Activated CD4-positive, alpha-beta T cell treated with anti-CD3 and anti-CD28 coated beads, Interleukin-2, Interleukin-6, amounts not matched to agents 100 ng/mL and 50 ng/mL, durations not matched to agents 16 hours and 8 hours (primary cell): ENCODE data around the gene HCAR2.
"Not testable (repeated sequence)": the region's sequence is repeated elsewhere in the genome, so short reads cannot be mapped to it uniquely, and the experiment has no call there.

ENCODE experiments used
- DNase-seq: peaks from one replicate; pipeline ENCODE4 v3.0.0-alpha.2; 2020

HCAR2 gene

GRCh38 chr12:122715211-122715610 lies 12.1 kb upstream of the HCAR2 start:
- DNase-seq: not testable (repeated sequence)

GRCh38 chr12:122713491-122714188 lies 10.5 kb upstream of the HCAR2 start:
- DNase-seq: not testable (repeated sequence)

- DNase-seq: not testable (repeated sequence)
Measured at GRCh38 chr12:122711266-122711665, 8.1 kb upstream of the HCAR2 start.

- not testable (repeated sequence) for DNase-seq
Measured at GRCh38 chr12:122710341-122710740, 7.2 kb upstream of the HCAR2 start.

GRCh38 chr12:122709287-122709686 lies 6.1 kb upstream of the HCAR2 start:
- DNase-seq: not testable (repeated sequence)

- DNase-seq: not testable (repeated sequence)
Measured at GRCh38 chr12:122703841-122704240, 684 bp upstream of the HCAR2 start.

- not testable (repeated sequence) for DNase-seq
Measured at GRCh38 chr12:122701481-122701880, 1.7 kb downstream of the HCAR2 start.

- not testable (repeated sequence) for DNase-seq
Measured at GRCh38 chr12:122700038-122700710, 3.0 kb downstream of the HCAR2 start.

- not testable (repeated sequence) for DNase-seq
Measured at GRCh38 chr12:122696922-122697321, 6.2 kb downstream of the HCAR2 start.

- DNase-seq: no peak
Measured at GRCh38 chr12:122691566-122691965, 11.6 kb downstream of the HCAR2 start.

GRCh38 chr12:122688291-122688690 lies 14.9 kb downstream of the HCAR2 start:
- DNase-seq: no peak

- DNase-seq: no peak
Measured at GRCh38 chr12:122687086-122687485, 16.1 kb downstream of the HCAR2 start.

GRCh38 chr12:122686538-122686937 lies 16.6 kb downstream of the HCAR2 start:
- DNase-seq: no peak

- no peak for DNase-seq
Measured at GRCh38 chr12:122684297-122684813, 18.8 kb downstream of the HCAR2 start.

GRCh38 chr12:122681814-122682213 lies 21.3 kb downstream of the HCAR2 start:
- DNase-seq: no peak

- DNase-seq: not testable (repeated sequence)
Measured at GRCh38 chr12:122680989-122681388, 22.2 kb downstream of the HCAR2 start.

GRCh38 chr12:122676781-122677180 lies 26.4 kb downstream of the HCAR2 start:
- DNase-seq: not testable (repeated sequence)

- not testable (repeated sequence) for DNase-seq
Measured at GRCh38 chr12:122676015-122676414, 27.1 kb downstream of the HCAR2 start.

- no peak for DNase-seq
Measured at GRCh38 chr12:122672515-122672914, 30.6 kb downstream of the HCAR2 start.

- DNase-seq: no peak
Measured at GRCh38 chr12:122669397-122670070, 33.6 kb downstream of the HCAR2 start.

GRCh38 chr12:122668268-122668667 lies 34.9 kb downstream of the HCAR2 start:
- DNase-seq: no peak

GRCh38 chr12:122665759-122666158 lies 37.4 kb downstream of the HCAR2 start:
- no peak for DNase-seq

GRCh38 chr12:122665349-122665748 lies 37.8 kb downstream of the HCAR2 start:
- DNase-seq: no peak

GRCh38 chr12:122661938-122662337 lies 41.2 kb downstream of the HCAR2 start:
- DNase-seq: no peak
